HFFc6 (cell line): ENCODE measurements around the gene NDUFB11. TPM values are rescaled to one million over a fixed set of nuclear protein-coding genes. Genes with fewer than 3 reads are reported as not detected.

ENCODE experiments used
- DNase-seq: peaks from one replicate; pipeline ENCODE4 v3.0.0-alpha.2; 2018
- H3K27ac Mint-ChIP-seq: 2 replicates; pipeline ENCODE4 v1.8.0; 2020; ENCODE audit warnings: mild to moderate bottlenecking, mixed read lengths
- H3K27me3 Mint-ChIP-seq: 2 replicates; pipeline ENCODE4 v1.8.0; 2021; ENCODE audit warnings: mild to moderate bottlenecking, moderate library complexity, mixed read lengths; ENCODE audit not compliant: insufficient read depth
- H3K36me3 Mint-ChIP-seq: 2 replicates; pipeline ENCODE4 v1.8.0; 2021; ENCODE audit warnings: low read depth, mixed read lengths
- H3K4me1 Mint-ChIP-seq: 2 replicates; pipeline ENCODE4 v1.8.0; 2020; ENCODE audit warnings: low read depth, mixed read lengths
- H3K4me3 Mint-ChIP-seq: 2 replicates; pipeline ENCODE4 v1.8.0; 2020; ENCODE audit warnings: mild to moderate bottlenecking, moderate library complexity, mixed read lengths
- H3K9me3 Mint-ChIP-seq: 2 replicates; pipeline ENCODE4 v1.8.0; 2020; ENCODE audit warnings: mild to moderate bottlenecking, mixed read lengths
- CTCF ChIP-seq: fragments of 200-600 bp; sonication (generic); IDR thresholded peaks from 2 replicates; pipeline ENCODE4 v1.5.0; 2021; ENCODE audit warnings: antibody characterized with exemption, mild to moderate bottlenecking
- total RNA-seq, 6 experiments: library from RNA; stranded (reverse); fragmentation: NEBNext Ultra II Directional; extraction: Animal tissue kit (Norgen Biotek cat#: 25700); gene quantifications; 2 replicates in 1 of 6; 3 replicates in 5 of 6; pipeline ENCODE4 v1.2.3, GENCODE V29; 2021

Gene NDUFB11
- total RNA-seq, 6 experiments from 2014 or later, result 80.0 to 88.8 (median 84.4) TPM

GRCh38 chrX:47101206-47101605 is 43.3 kb downstream of the NDUFB11 start:
- Mint-ChIP-seq H3K4me1 (no peaks in the 10 kb centered on the region), H3K27me3 (peaks cover 6% of the 10 kb centered on the region; the same call in 1 of the 2 replicates), H3K27ac (no peak overlapping the region), H3K9me3 (no peaks in the 10 kb centered on the region), H3K4me3 (no peak overlapping the region), H3K36me3 (no peaks in the 10 kb centered on the region)
- no peak for TF ChIP-seq CTCF
- no peak for DNase-seq

GRCh38 chrX:47098338-47099094 is 46.0 kb downstream of the NDUFB11 start:
- no peak overlapping the region for H3K27ac Mint-ChIP-seq
- no peak overlapping the region for H3K4me3 Mint-ChIP-seq
- H3K27me3 Mint-ChIP-seq, result peaks cover 6% of the 10 kb centered on the region; the same call in 1 of the 2 replicates
- TF ChIP-seq CTCF, result no peak
- no peaks in the 10 kb centered on the region for H3K9me3 Mint-ChIP-seq
- no peaks in the 10 kb centered on the region for H3K4me1 Mint-ChIP-seq
- H3K36me3 Mint-ChIP-seq, result no peaks in the 10 kb centered on the region
- no peak for DNase-seq

DNA sequence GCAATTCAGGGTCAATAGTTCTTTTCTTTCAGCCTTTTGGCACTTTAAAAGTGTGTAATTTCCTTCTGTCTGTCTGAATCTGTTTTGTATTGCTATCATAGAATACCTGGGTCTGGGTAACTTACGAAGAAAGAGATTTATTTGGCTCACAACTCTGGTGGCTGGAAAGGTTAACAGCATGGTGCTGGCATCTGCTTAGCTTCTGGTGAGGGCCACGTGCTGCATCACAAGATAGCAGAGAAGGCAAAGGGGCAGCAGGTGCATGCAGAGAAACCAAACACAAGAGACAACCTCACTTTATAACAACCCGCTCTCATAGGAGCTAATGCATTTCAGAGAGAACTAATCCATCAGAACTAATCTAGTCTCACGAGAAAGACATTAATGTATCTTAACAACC is 47.5 kb downstream of the NDUFB11 start:
- Mint-ChIP-seq H3K27ac (no peak overlapping the region), H3K4me3 (no peak overlapping the region), H3K9me3 (no peaks in the 10 kb centered on the region), H3K36me3 (no peaks in the 10 kb centered on the region), H3K4me1 (no peaks in the 10 kb centered on the region), H3K27me3 (peaks cover 6% of the 10 kb centered on the region; the same call in 1 of the 2 replicates)
- TF ChIP-seq CTCF, result no peak
- no peak for DNase-seq

- peaks cover 11% of the 10 kb centered on the region; the same call in 1 of the 2 replicates for H3K4me1 Mint-ChIP-seq
- no peak for TF ChIP-seq CTCF
- H3K4me3 Mint-ChIP-seq, result no peak overlapping the region
- no peaks in the 10 kb centered on the region for H3K36me3 Mint-ChIP-seq
- H3K27ac Mint-ChIP-seq, result no peak overlapping the region
- peaks cover 3% of the 10 kb centered on the region; the same call in 1 of the 2 replicates for H3K27me3 Mint-ChIP-seq
- H3K9me3 Mint-ChIP-seq, result no peaks in the 10 kb centered on the region
- DNase-seq, result no peak
Measured at GRCh38 chrX:47093860-47094259, 50.6 kb downstream of the NDUFB11 start.

GRCh38 chrX:47093248-47093647 is 51.3 kb downstream of the NDUFB11 start:
- no peaks in the 10 kb centered on the region for H3K9me3 Mint-ChIP-seq
- H3K4me3 Mint-ChIP-seq, result no peak overlapping the region
- H3K27me3 Mint-ChIP-seq, result peaks cover 2% of the 10 kb centered on the region; the same call in 1 of the 2 replicates
- H3K4me1 Mint-ChIP-seq, result peaks cover 11% of the 10 kb centered on the region; the same call in 1 of the 2 replicates
- TF ChIP-seq CTCF, result peak; percentile 73
- no peak overlapping the region for H3K27ac Mint-ChIP-seq
- no peaks in the 10 kb centered on the region for H3K36me3 Mint-ChIP-seq
- peak; percentile 17 for DNase-seq

Other genes starting within 250 kb of the NDUFB11 start
- 1 to 10 TPM; 5.1 to 7.3 (median 5.9) TPM for gene JADE3, start 232.3 kb downstream of the NDUFB11 start, total RNA-seq
- gene RGN, start 66.3 kb downstream of the NDUFB11 start, total RNA-seq, result 1 to 10 TPM in 2 of 6 experiments, under 1 TPM in 4; 0.46 to 2.5 (median 0.67) TPM
- gene RBM10, start 519 bp upstream of the NDUFB11 start, total RNA-seq, result 10 to 100 TPM; 38.8 to 44.3 (median 41.7) TPM
- gene UBA1, start 49.1 kb upstream of the NDUFB11 start, total RNA-seq, result 100 to 1,000 TPM; 268 to 291 (median 282) TPM
- gene CDK16, start 74.0 kb upstream of the NDUFB11 start, total RNA-seq, result 100 to 1,000 TPM; 106 to 128 (median 114) TPM
- 10 to 100 TPM; 55.2 to 68.7 (median 62.8) TPM for gene USP11, start 88.3 kb upstream of the NDUFB11 start, total RNA-seq
- not detected for gene ZNF157, start 225.9 kb upstream of the NDUFB11 start, total RNA-seq